HG03521 (cell line): Measurements from ENCODE around the gene C15orf40.

ENCODE experiments used
- ATAC-seq: cut with Tn5 transposase; IDR thresholded peaks from one replicate; pipeline ENCODE4 v1.9.1; 2021; ENCODE audit warnings: mild to moderate bottlenecking, moderate library complexity; ENCODE audit not compliant: unreplicated experiment

C15orf40 gene

GRCh38 chr15:82995076-82995475 is 16.4 kb downstream of the C15orf40 start:
- no peak for ATAC-seq

GRCh38 chr15:82993144-82993543 is 18.3 kb downstream of the C15orf40 start:
- no peak for ATAC-seq

GRCh38 chr15:82992436-82992998 is 18.9 kb downstream of the C15orf40 start:
- no peak for ATAC-seq

- peak; percentile 25 for ATAC-seq
These were observed 25.0 kb downstream of the C15orf40 start for GRCh38 chr15:82986442-82986780.

- peak; percentile 91 for ATAC-seq
These were observed 25.6 kb downstream of the C15orf40 start, which contains the start of gene RAMAC for GRCh38 chr15:82985688-82986441. TSS of gene RAMAC (plus strand) at chr15:82986210. CDS start at chr15:82989019, 2,809 bp downstream.

- no peak for ATAC-seq
These were observed 30.5 kb downstream of the C15orf40 start for GRCh38 chr15:82980981-82981380.

- ATAC-seq = no peak
These were observed 31.7 kb downstream of the C15orf40 start for GRCh38 chr15:82979726-82980125.

GRCh38 chr15:82978438-82978837 is 33.0 kb downstream of the C15orf40 start:
- no peak for ATAC-seq

GRCh38 chr15:82977076-82977475 is 34.4 kb downstream of the C15orf40 start:
- ATAC-seq = no peak

GRCh38 chr15:82972990-82973389 is 38.4 kb downstream of the C15orf40 start:
- ATAC-seq = no peak

- no peak for ATAC-seq
These were observed 40.0 kb downstream of the C15orf40 start for GRCh38 chr15:82971218-82971984.

- no peak for ATAC-seq
These were observed 40.7 kb downstream of the C15orf40 start for GRCh38 chr15:82970696-82971095.

GRCh38 chr15:82970078-82970686 is 41.3 kb downstream of the C15orf40 start:
- no peak for ATAC-seq

- no peak for ATAC-seq
These were observed 42.1 kb downstream of the C15orf40 start for GRCh38 chr15:82969353-82969752.

- ATAC-seq = no peak
These were observed 43.4 kb downstream of the C15orf40 start for GRCh38 chr15:82968066-82968465.

GRCh38 chr15:82966671-82967071 is 44.8 kb downstream of the C15orf40 start:
- peak; percentile 74 for ATAC-seq

GRCh38 chr15:82964890-82965289 is 46.5 kb downstream of the C15orf40 start:
- no peak for ATAC-seq

- no peak for ATAC-seq
These were observed 47.7 kb downstream of the C15orf40 start for GRCh38 chr15:82963471-82964341.

GRCh38 chr15:82960766-82961165 is 50.7 kb downstream of the C15orf40 start:
- ATAC-seq = no peak

- no peak for ATAC-seq
These were observed 52.0 kb downstream of the C15orf40 start for GRCh38 chr15:82959423-82959822.
